22Rv1 (cell line): ENCODE results near the gene SLC4A3.

Source experiments
- ZFX ChIP-seq: fragments of 450-650 bp; IDR thresholded peaks from 2 replicates; pipeline ENCODE4 v1.6.1; 2017; ENCODE audit warnings: antibody characterized with exemption, borderline replicate concordance
- TF ChIP-seq, protein P1 (sequence below): fragments of 450-650 bp; IDR thresholded peaks from 2 replicates; pipeline ENCODE4 v1.5.1; 2017; ENCODE audit warnings: mild to moderate bottlenecking

GRCh38 chr2:219641390-219642068 lies 14.1 kb downstream of the SLC4A3 start:
- TF ChIP-seq, protein P1, sequence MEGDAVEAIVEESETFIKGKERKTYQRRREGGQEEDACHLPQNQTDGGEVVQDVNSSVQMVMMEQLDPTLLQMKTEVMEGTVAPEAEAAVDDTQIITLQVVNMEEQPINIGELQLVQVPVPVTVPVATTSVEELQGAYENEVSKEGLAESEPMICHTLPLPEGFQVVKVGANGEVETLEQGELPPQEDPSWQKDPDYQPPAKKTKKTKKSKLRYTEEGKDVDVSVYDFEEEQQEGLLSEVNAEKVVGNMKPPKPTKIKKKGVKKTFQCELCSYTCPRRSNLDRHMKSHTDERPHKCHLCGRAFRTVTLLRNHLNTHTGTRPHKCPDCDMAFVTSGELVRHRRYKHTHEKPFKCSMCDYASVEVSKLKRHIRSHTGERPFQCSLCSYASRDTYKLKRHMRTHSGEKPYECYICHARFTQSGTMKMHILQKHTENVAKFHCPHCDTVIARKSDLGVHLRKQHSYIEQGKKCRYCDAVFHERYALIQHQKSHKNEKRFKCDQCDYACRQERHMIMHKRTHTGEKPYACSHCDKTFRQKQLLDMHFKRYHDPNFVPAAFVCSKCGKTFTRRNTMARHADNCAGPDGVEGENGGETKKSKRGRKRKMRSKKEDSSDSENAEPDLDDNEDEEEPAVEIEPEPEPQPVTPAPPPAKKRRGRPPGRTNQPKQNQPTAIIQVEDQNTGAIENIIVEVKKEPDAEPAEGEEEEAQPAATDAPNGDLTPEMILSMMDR: no peak
- no peak for TF ChIP-seq ZFX
